HG03432 (cell line): ENCODE measurements around the gene C5.

ENCODE experiments used
- ATAC-seq: cut with Tn5 transposase; IDR thresholded peaks from one replicate; pipeline ENCODE4 v1.9.1; 2021; ENCODE audit warnings: mild to moderate bottlenecking, moderate library complexity; ENCODE audit not compliant: unreplicated experiment

C5 gene

DNA sequence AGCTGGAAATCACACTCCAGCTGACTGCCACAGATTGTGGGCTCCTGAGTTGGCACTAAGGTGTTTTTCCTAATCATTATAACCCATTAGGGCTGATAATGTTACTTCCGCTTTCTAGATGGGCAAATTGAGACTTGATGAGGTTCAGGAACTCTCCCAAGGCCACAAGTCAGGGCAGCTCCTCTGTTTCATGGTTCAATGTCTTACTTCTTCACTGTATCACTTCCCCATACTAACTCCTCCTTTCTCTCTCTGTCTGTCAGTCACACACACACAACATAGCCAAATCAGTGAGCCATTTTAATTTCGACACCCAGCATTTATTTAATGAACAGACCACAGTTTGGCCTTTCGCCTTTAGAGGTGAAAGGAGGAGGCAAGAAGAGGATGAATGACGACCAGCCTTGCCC, 105.6 kb downstream of the C5 start:
- peak; percentile 99 for ATAC-seq

DNA sequence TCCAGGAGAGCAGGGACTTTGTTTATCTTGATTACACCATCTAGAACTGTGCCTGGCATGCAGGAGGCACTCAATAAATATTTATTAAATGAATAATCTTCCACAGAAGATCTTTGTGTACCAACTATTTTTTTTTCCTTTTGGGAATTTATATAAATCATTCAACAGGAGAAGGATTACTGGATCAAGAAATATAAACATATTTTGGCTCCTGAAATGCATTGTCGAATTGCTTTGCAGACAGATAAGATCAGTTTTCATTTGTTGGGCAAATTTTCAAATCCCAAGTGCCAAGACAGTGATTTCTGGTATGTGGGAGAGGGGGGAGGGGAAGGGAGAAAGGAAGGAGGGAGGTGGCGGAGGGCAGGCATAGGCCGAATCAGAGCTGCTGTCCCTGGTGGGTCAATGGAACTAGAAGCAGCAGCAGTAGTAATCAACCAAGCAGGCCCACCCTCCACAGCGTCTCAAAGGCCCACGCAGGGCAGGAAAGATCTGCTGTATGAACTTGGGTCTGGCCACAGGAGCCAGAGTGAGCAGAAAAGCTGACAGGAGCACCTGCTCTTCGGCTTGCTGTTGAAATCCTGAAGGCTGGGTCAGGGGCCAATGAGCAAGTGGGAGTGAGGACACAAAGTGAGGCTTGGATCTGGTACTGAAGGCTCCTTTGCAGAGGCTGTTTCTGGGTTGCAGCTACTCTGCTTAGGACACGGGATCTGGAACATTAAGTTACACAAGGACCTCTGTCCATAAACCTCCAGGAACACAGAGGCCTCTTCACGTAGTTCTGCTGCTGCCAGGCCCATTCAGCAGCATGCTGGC, 107.7 kb downstream of the C5 start:
- ATAC-seq, result no peak

DNA sequence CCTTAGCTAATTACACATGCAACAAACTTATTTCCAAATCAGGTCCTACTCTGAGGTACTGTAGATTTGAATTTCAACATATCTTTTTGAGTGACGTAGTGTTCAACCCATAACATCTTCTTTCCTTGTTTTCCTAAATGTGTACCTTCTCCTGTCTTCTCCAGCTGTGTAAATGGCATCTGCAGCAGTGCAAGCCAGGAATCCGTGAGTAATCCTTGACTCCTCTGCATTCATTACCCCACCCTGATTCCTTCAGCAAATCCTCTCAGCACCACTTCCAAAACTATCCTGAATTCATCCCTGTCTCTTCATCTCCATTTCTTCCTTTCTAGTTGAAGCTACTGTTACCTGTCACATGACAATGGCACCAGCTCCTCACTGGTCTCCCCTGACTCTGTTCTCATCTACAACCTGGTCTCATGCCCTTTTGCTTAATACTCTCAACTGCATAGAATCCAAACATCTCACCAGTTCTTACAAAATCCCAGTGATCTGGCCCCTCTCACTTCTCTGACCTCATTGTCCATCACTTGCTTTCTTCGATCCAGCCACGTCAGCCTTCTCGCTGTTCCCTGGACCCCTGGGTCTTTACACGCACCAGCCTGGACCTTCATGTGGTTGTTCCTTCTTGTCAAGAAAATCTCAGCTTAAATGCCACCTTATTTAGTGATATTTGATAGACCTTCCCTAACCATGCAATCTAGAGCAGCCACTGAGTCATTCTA, 108.9 kb downstream of the C5 start:
- ATAC-seq, result no peak

DNA sequence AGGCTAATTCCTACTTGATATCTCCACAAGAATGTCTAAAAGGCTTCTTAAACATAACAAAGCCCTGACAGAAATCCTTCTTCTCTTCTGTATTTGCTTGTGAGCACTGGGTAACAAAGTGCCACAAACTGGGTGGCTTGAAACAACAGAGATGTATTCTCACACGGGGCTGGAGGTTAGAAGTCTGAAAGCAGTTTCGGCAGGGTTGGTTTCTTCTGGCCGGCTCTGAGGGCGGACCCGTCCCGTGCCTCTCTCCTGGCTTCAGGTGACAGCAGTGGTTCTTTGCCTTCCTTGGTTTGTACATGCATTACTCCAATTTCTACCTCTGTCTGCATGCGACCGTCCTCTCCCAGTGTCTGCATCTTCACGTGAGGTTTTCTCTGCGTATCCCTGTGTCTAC, 109.5 kb downstream of the C5 start:
- no peak for ATAC-seq

DNA sequence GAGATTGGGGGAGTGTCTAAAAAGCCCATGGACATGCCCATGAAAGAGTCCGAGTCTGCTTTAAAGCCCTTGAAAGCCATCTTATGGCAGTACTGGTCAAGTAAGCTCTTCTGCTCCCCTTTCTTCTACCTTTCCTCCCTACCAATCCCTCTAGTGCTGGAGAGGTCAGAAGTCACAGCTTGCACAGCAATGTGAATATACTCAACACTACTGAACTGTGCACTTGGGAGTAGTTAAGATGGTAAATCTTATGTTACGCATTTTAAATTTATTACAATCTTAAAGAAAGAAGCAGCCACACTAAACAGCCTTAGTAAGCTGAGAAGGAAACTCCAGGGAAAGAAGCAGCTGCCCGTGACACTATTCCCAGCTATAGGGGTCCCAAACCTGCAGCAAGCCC, 111.2 kb downstream of the C5 start:
- ATAC-seq, result no peak

DNA sequence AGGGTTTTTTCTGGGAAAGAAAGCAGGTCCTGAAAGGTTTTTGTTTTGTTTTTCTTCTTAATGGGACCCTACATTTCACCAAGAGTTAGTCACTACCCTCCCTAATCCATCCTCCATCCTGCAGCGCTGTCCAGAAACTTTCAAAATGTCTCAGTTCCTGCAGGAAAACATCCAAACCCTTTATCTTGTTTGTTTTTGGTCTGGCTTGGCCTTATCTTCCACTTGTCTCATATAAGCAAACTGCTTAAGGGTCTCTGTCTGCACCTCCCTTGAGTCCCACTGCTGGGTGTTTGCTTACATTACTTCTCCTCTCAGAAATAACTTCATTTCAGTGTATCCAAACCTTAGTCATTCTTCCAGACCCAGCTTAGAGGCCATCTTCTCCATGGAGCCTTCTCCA, 112.5 kb downstream of the C5 start:
- no peak for ATAC-seq

DNA sequence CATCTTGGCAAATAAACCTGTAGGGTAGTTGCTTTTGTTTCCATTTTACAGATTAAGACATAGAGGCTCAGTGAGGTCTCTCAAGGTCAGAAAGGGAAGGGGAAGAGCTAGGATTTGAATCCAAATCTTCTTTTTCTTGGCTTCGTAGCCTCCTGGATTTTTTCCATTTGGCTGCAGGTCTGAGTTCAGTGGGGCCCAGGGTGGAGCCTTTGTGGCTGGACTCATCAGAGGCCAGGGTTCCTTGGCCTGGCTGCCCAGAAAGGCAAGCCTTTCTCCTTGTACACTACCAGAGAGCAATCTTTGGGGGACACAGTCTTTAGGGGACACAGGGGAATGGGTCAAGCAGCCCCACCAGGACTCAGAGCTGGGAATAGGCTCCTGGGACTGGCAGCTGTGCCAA, 112.9 kb downstream of the C5 start:
- ATAC-seq, result no peak

DNA sequence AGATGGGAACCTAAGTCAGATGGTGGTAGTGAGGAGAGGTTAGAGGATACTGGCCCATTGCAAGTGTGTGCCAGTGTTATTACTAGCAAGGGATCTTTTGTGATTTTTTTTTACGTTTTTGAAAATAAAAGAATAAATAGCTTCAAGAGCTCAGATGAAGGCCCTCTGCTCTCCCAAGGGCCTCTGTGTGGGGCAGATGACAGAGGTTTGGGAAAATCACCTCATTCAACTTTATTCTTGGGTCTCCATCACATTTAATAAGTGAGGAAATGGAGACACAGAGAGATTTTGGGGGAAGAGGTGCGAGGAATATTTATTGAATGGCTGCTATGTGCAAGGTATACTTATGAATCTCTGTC, 113.3 kb downstream of the C5 start:
- ATAC-seq, result no peak

DNA sequence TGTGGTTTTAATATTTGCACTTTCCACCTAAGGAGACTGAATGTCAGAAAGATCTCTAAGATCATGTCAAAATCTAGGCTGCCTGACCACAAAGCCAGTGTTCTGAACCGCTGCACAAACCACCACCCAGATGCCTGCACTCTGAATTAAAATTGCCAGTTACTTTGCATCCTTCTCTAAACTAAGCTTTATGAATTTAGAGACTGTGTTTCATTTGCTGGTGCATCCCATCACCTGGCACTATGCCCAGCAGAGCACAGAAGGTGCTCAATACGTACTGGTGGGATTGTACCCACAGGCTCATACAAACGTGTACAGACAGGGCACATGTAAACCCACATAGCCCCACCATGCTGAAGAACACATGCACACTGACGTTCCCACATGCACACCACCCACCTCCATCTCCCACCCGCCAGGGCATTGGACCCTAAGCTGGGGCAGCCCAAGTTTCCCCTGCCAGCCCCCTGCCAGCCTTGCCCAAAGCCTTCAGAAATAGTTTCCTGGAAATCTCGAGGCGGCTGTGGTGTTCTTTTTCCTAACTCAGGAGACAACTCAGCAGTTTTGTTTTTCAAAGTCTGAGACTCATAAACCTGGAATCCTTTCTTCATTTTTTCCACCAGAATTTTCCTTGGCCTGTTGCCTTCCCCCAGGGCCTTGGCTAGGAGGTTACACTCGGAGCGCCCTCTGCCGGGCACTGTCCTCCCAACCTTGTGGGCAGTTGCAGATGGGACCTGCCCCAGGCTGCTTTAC, 113.9 kb downstream of the C5 start:
- peak; percentile 40 for ATAC-seq

DNA sequence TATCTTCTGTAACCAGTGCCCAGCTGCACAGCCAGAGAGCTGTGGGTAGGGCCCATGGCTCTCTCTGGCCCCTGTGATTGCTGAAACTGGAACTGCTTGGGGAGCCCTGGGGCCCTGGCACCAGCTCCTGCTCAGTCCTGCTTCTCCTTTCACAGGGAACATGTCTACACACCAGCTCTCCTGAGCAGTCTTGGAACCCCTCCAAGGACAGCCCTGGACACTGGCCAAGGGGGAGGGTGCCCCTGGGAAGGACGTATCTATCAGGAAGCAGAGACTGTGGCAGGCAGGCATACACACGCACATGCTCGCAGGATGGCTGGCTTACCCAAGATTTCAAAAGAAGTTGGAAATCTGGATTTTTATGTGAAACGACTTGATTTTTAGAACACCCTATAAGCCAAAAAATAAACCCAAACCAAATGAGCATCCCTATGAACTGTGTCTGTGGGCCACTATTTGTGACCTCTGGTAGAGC, 114.7 kb downstream of the C5 start:
- peak; percentile 29 for ATAC-seq

DNA sequence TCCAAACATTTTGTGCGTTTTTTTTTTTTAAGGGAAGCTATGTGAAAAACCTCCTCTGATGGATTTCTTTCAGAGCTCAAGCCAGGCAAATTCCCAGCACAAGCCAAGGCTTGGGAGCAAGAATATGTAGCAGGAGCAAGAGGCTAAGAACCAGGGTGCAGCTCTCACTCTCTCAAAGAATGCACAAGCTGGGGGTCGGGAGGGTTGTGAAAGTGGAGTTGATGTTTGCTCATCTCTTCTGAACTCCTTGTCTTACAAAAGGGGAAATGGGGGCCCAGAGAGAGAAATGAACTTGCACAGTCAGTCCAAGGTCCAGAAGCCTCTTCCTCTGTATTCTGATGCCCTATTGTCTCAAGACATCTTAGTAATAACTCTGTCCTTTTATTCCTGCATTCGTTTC, 115.8 kb downstream of the C5 start:
- ATAC-seq, result no peak

DNA sequence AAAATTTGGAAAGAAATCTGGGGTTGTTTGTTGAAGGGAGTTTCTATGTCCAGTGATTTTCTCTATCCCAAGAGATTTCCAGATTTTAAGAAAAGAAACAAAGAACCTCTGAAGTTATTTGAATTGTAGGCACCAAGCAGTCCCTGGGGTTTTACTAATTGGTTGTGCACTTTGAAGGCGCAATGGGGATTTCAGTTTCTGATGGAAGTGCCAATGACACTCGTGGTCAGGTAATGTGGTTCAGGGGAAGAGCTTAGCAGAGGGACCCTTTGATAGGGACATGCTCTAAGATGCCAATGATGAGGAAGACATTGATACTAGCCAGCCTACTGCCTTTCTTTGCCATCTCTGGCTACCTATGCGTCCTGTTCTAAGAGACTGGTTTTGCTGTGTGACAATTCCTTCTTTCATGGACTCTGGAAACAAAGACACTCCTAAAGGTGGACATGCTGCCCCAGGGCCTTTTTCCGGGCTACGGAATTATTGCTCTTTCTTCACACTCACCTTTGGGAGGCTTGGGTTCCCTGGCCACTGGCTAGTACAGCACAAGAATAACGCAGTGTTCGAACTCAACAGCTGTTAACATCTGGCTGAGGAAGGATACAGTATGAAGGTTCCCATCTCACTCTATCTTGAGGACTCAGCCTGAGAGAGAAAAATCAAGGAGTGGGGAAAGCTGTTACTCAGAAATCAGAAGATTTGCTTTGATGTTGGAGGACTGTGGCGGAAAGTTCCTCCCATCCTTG, 116.6 kb downstream of the C5 start:
- ATAC-seq, result no peak

DNA sequence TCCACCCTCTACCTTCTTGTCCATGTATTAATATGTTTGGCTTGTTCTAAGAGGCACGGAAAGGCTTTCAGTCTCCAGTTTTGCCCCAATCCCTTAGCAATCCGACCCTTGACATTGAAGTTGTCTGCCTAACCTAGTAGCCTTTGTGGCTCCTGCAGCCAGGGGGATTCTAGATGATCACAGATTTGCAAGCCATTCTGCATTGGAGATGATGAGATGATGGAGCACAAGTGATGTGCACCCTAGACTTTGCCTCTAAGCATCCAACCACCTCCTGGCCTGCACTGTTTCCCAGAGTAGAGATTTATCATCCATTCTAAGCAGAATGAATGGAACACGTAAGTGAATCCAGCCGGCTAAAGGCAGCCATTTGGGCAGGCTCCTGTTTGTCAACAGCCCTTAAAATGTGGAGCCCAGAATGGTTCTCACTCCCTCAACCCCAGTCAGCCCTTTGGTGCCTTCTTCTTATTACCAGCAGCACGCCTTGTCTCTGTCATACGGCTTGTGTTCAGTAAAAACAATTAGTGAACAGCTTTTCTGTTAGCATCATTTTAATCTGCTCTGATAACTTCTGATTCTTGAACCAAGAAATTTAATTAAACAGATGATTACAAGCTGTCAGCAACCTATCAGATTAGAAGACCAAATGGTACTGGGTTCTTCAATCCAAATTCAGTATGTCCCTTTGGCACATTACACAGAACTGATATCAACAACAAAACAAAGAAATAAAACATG, 117.8 kb downstream of the C5 start:
- no peak for ATAC-seq

DNA sequence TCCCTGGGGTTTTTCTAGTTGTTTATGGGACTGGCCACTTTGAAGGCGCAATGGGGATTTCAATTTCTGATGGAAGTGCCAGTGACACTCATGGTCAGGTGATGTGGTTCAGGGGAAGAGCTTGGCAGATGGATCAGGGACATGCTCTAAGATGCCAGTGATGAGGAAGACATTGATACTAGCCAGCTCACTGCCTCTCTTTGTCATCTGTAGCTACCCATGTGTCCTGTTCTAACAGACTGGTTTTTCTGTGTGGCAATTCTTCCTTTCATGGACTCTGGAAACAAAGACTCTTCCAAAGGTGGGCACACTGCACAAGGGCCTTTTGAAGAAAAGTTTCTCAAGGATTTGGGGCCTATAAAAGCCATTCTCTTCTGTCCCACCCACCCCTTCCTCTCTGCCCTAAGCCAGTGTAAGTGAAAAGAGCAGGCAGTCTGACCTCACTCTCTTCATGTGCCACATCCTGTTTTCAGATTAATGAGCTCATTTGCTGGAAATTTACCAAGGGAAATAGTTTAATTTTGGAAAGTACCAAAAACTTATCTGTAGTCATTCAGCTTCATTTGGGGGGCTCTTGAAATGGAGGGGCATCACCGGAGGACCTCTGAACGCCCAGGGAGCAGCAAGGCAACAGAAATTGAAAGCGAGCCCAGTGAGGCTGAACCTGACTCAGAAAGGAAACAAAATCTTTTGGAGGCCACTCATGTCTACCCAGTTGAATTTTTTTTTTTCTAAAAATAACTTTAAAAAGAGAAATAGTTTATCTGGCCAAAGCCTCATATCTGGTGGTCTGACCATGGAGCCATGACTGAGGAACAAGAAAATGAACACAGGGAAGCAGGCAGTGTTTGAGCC, 118.6 kb downstream of the C5 start:
- peak; percentile 52 for ATAC-seq

DNA sequence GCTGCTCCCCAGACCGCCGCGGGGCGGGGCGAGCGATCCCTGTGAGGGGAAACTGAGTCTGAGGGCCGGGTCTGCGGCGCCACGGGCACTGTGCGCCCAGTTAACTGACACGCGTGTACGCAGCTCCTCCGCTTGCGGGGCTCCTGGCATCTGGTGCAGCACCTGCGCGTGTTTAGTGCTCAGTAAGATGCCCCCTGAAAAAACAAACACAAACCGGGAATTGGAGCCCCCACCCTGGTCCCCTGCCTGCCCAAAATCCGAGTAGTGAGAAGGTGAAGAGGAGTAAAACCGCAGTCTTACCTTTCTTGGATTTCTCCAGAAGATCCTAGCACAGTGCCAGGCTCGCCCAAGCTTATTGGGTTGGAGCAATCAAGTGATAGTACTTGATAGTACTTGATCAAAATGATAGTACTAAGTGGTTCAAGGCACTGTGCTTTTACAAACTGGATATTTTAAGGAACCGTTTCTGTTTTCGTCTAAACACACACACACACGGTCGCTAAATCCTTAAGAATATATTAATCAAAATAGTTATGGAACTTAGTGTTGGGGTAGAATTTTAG, 120.8 kb downstream of the C5 start:
- no peak for ATAC-seq

DNA sequence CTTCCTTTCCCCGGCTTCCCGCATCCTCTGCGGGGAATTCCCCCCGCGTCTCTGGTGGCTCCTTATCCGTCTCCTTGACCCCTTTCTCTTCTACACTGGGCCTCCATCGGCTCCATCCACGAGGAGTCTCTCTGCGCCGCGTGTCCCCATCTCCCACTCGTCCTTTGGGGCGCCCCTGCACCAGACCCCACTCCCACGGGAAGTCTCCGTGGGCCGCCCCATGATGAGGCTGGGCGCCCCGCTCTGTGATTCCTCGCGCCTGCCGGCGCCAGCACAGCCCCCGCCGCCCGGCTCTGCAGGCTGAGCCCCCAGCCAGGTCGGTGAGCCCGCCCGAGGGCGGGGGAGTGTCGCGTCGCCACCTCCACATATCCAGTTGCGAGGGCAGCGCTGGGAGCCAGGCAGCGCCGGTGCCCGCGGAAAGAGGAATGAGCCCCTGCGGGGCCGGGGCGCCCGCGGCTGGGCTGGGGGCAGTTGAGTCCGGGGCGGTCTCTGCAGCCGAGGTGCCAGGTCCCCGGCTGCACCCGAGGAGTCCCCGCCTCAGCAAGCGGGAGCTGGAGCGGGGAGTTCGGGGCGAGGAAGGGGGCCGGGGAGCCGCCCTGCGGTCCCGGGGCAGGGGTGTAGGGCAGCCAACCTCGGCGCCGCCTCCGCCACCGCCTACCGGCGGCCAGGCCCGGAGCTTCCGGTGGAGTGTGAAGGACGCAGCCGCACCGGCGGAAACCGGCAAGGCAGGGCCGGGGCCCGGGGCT, 121.4 kb downstream of the C5 start:
- ATAC-seq, result peak; percentile 34

DNA sequence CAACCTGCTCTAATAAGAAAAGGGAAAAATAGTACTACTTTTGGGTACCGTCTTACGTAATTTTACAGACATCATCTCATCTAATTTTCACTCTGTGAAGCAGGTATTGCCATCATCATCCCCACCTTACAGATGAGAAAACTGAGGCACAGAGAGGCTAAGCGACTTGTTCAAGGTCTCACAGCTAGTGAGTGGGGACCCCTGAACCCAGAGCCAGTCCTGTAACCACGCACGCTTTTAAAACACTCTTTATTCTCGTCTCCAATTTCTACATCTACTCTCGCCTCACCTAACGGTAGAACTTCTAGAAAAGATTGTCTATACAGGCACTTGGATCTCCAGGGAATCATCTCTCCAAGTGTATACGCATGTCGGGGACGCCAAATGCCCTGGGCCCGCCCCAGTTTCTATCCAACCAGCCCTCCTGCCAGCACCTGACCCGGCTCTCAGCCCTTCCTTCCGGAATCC, 122.0 kb downstream of the C5 start:
- ATAC-seq, result peak; percentile 0
